NCI-H446 (cell line): ENCODE results near the gene BMI1.
"Not testable (repeated sequence)": the region's sequence is repeated elsewhere in the genome, so short reads cannot be mapped to it uniquely, and the experiment has no call there.

Source experiments
- DNase-seq, 2 experiments: peaks; one replicate each; lab custom pipeline; 2025; lab: John Stamatoyannopoulos, UW

BMI1 gene

DNA sequence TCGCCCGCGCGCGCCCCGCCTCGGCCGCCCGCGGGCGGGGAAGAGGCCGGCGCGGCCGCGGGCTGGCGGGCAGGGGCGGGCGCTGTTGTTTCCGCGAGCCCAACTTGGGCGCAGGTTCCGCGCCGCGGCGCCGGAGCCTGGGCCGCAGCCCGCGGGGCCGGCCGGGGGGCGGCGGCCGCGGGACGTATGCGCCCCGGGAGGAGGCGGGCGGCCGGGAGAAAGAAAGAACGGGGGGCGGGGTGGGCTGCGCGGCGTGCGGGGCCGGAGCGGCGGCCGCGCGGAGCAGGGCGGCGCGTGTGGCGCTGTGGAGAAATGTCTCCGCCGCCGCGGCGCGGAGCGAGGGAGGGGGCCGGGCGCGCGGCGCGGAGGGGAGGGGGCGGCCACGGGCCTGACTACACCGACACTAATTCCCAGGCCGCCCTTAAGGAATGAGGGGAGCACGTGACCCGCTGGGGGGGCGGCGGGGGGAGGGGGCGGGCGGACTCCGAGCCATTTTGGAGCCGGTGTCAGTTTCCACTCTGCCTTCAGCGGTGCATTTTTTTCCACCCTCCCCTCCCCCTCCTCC, at the start of gene BMI1:
Gene BMI1 (plus strand): TSS at position 509 of the 565 bp plus-strand sequence. CDS start 5,351 bp downstream, outside the sequence.
- DNase-seq = peak; percentile 13 to 84

DNA sequence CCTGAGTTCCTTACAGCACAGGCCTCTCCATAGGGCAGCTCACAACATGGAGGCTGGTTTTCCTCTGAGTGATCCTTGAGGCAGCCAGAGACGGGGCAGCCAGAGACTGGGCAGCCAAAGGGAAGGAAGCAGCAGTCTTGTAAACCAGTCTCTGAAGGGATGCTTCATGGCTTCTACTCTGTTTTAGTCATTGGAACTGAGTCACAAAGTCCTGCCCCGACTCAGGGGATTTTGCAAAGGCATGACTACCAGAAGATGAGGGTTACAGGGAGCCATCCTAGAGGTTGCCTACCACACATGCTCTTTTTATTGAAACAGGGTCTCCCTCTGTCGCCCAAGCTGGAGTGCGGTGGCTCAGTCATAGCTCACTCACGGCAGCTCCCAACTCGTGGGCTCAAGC, 49.1 kb upstream of the BMI1 start:
- no peak for DNase-seq

DNA sequence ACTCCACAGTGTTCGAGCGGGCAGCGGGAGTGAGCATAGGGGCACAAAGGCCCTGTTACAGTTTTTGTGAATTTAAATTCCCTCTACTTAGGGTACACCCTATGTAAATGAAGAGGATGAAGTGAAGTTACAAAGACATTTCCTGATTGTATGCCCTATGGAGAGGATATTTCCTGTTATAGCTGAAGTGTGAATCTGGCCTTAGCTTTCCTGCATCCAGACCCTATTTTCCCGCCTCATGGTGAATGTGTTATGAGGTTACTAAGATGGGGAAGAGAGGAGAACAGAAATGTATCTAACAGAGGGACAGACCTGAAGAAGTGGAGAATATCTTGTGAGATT, 42.5 kb upstream of the BMI1 start:
- DNase-seq = no peak

DNA sequence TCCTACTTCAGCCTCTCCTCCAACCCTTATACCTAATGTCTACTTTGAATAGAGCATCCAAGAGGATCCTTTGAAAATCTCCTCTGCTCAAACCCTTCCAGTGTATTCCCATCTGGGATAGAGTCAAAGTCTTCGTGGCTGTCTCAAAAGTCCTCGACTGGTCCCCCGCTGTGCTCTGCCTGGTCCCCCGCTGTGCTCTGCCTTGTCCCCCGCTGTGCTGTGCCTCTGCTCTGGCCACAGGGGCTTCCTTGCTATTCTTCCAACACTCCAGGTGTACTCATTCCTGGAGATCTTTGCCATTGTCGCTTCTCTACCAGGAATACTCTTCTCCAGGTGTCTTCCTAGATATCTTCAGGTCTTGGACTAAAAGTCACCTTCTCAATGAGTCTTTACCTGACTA, 40.8 kb upstream of the BMI1 start:
- no peak for DNase-seq

DNA sequence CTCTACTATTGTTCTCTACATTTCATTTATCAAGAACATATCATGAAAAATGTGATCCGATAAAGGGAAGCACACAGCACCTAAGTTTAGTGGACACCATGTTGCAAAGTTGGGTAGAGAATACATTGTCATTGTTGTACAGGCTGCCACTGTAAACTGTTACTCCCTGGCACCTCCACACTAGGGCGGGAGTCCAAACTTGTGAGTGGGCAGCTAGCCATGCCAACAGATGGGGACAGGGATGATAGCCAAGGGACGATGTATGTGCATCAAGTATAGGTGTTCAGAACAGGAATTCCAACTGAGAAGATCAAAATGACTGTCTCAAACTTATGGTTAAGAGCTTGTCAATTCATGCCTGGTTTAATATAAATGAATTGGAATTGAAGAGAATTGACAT, 35.8 kb upstream of the BMI1 start:
- peak; percentile 29 to 77 for DNase-seq

DNA sequence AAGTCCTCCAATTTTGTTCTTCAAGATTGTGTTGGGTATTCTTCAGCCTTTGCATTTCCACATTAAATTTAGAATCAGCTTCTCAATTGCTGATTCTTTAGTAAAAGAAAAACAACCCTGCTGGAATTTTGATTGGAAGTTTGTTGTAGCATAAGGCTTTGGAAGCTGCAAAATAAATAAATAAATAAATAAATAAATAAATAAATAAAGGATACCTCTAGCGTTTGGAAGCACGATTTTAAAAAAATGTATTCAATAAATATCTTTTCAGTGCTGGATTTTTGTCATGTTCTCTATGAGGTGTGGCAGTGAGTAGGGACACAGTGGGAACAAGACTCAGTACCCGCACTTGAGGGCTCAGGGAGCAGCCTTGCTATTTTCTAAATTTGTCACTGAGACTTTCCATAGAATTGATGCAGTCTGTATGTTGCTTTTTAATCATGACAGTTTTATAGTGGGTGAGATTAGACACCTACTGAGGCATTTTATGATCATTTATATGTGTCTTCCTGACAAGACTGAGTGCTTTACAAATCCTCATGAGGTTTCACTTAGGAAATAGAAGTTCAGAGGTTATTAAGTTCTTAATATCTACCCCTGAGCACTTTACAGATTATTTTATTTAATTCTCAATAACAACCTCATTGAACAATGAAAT, 27.0 kb upstream of the BMI1 start:
- DNase-seq = no peak

DNA sequence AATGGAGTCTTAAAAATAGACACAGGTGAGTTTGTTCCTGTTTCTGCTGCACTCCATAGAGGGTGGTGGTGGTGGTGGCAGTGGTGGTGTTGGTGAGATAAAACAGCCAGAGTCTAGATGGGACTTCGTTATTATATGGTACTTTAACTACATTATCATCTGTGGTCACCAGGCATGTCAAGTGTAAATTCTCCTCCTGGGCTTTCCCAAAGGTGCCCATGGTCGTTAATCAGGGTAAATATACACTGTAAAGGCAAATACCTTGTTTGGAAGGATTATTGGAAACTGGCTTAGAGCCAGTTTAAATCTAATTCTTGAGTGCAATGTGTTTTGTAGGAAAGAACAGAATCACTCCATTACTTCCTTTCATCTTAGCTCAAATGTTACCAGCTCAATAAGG, 26.2 kb upstream of the BMI1 start:
- no peak for DNase-seq

DNA sequence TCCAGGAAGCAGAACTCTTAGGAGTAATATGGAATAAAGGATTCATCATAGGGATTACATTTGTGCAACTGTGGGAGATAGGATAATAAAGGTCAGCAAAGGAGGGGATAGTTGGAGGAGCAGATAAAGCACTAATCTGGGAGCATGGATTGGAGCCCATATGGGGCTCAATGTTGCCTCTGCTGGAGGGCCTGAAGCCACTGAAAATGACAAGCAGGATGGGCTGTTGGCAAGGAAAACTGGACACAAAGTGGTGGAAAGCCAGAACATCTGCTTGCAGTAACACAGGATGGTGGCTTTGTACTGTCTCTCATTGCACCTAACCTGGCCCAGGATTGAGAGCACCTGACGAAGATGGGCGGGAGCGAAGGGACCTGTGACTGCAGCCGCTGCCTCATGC, 19.7 kb upstream of the BMI1 start:
- DNase-seq = no peak

DNA sequence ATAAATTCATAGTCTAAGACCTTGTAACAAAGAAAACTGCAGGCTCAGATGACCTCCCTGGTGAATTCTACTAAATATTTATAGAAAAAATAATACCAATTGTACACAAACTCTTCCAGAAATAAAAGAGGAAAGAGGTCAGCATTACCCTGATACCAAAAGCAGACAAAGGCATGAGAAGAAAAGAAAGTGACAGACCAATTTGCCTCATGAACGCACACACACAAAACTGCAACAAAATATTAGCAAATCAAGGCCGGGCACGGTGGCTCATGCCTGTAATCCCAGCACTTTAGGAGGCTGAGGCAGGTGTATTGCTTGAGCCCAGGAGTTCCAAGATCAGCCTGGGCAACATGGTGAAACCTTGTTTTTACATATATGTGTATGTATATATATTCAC, 17.4 kb upstream of the BMI1 start:
- no peak for DNase-seq

DNA sequence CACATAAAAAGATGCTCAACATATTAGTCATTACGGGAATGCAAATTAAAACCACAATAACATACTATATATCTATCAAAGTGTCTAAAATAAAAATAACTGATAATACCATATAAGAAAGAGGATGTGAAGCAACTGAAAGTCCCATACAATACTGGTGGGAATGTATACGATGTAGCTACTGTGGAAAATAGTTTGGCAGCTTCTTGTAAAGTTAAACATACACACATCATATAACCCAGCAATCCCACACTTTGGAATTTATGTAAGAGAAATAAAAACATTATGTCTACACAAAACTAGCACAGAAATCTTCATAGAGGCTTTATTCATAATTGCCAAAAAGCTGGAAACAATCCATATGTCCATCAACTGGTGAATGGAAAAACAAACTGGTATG, 15.2 kb upstream of the BMI1 start:
- DNase-seq = no peak

DNA sequence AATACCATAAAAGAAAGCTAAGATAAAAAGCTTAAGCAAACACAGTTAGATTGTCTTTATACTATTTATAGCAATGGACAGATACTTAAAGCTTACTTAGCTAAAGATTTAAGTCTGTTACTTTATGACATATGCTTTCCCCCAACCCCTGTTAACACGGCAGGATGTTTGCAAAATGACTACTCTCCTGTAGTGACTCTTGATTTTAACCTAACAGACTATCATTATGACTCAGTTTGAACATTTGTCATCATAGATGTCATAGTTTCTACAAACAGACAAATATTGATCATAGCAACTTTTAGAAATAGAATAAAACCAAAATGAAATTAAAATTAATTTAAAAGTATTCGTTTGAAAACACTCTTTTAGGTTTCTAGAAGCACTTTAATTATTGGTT, 12.5 kb upstream of the BMI1 start:
- no peak for DNase-seq

DNA sequence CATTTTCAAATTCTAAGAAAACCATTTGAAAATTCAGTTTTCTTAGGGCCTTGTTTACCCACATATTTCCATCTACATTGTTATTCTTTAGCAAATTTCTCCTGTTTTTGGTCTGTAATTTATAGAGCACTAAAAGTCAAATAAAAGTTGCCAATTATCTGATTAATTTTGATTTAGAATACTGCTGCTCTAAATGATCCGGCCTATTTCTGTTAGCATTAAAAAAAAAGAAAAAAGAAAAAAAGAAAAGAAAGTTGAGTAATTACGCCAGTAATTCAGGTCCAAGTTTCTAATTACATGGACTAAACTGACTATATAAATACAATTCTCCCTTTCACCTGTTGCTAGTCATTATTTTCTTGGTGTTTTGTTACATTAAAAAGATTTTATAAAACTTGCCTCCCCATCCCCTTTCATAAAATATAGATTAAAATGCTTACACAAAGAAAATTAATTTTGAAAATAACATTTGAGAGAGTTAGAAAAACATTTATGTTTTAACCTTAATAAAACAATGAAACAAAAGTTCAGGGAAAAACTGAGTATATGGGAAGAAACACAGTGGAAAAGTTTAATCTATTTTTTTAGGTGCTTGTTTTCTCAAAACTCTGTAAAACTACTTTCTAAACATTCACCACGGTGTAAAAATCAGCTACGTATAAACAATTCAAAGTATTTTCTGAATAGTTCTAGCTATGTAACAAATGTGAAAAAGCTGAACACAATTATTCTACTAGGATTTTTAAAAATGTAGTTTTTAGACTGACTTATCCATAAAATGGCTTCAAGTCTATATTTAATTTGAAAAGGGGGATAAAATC, 11.5 kb upstream of the BMI1 start:
- no peak for DNase-seq

DNA sequence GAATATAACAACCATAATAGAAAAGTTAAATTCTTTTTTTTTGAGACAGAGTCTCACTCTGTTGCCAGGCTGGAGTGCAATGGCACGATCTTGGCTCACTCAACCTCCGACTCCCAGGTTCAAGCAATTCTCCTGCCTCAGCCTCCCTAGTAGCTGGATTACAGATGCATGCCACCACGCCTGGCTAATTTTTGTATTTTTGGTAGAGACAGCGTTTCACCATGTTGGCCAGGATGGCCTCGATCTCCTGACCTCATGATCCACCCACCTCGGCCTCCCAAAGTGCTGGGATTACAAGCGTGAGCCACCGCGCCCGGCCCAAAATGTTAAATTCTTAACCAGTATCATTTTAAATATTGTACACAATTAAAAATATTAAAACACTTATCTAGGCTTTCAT, 10.9 kb upstream of the BMI1 start:
- DNase-seq = not testable (repeated sequence)

DNA sequence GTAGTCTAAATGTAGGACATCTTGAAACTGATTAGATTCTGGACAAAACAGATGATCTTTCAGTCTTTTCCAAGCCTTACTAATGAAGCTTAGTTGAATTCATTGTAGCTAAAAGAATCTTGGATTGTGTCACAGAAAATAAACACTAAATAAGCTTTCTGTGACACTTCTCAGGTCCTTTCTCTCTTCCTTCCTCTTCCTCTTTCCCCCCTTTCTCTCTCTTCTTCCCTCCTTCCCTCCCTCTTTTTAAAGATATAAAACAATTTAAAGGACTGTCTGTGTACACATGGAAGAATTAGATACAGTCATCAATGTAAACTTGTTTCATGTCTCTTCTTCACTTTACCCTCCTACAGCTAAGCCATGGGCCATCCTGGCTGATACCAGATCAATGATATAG, 10.0 kb upstream of the BMI1 start:
- DNase-seq = no peak

DNA sequence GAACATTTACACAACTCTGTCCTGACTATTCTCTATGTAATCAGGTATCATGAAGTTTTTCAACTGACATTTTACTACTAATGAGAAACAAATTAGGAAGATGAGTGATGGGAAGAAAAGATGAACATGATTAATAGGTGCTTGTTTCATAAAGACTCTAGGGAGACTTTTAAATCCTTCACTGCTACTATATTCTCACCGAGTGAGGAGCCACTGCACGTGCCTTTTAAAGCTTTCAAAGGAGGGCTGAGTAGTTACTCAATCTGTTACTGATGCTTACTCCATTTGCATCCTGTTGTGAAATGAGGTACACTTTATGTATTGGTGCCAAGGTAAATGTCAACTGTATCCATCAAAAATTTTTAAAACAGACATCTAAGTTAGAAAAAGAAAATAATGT, 6.0 kb upstream of the BMI1 start:
- no peak for DNase-seq

DNA sequence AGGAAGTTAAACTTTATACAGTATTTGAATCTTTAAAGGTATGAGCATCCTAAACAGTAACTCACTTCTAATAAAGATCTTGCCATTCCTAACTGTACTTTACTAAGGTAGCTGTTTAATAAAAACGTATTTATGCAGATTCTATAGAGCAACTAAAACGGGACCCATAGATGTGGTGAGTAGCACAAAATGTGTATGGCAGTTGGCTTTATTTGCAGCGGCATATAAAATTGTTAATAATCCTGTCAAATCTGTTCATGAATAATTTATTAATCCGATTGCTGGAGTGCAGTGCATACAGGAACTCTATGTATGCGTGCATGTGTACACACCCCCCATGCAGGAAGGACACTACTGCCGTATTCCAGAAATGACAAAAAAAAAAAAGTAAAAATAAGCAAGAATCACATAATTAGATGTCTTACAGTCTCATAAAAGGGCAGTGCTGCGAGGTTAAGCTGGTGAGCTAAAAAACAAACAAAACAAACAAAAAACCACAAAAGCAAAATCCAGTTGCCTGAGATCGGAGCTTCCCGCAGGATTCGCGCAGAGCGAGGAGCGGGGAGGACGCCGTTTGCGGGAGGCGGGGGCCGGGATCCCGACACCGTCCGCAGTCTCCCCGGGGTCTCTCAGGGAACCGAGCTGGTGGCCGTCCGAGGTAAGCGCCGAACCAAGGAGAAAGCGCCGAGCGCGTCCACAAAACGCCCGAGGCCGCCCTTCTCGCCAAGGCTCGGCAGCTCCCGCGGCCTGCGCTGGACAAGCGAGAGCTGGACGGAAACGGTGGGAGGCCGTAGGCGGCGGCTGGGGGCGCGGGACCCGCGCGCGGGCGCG, 5.2 kb upstream of the BMI1 start:
- DNase-seq = peak in 1 of 2 experiments; percentile 57

DNA sequence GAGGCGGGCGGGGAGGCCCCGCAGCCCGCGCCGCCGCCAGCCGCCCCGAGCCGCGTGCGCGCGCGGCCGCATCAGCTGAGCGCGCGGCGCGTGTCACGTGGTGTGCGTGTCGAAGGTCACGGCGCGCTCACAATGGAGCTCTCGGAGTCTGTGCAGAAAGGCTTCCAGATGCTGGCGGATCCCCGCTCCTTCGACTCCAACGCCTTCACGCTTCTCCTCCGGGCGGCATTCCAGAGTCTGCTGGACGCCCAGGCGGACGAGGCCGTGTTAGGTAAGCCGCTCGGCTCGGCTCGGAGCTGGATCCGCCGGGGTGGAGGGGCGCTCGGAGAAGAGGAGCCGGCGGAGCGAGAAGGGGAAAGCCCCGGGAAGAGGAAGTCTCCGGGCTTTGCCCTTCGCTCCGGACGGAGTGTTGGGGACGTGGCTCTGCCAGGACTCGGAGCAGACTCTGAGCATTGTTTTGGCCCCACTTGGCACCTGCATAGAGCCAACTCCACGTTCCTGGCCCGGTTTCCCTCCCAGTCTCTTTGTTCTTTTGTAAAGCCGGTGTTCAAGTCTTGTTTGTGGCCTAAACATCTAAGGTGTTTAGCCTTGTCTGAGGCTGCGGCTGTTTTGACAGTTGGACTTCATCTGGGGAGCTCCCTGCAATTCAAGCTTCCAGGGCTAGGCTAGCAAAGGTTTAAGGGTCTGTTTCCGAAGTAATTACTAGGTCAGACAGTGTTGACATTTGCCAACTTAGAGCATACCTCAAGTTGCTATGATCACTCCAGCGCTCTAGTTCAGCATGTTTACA, 4.4 kb upstream of the BMI1 start, which contains the start of gene COMMD3:
Gene COMMD3 (plus strand): TSS at position 103 of the 790 bp plus-strand sequence. CDS start 30 bp downstream, at position 133.
- DNase-seq = peak; percentile 29 to 91

DNA sequence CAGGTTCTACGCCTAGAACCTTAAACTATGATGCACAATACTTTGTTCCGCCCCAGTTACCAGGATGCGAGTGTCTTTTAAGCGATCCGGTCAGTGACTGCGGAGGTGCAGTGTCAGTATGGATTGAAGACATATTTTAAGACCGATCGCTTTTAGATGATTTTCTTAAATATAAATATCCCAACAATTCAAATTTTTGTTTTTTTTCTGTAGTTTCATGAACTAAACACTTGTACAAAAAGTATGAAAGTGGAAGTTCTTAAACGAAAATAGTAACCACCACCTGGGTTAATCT, 3.9 kb upstream of the BMI1 start:
- DNase-seq = no peak

DNA sequence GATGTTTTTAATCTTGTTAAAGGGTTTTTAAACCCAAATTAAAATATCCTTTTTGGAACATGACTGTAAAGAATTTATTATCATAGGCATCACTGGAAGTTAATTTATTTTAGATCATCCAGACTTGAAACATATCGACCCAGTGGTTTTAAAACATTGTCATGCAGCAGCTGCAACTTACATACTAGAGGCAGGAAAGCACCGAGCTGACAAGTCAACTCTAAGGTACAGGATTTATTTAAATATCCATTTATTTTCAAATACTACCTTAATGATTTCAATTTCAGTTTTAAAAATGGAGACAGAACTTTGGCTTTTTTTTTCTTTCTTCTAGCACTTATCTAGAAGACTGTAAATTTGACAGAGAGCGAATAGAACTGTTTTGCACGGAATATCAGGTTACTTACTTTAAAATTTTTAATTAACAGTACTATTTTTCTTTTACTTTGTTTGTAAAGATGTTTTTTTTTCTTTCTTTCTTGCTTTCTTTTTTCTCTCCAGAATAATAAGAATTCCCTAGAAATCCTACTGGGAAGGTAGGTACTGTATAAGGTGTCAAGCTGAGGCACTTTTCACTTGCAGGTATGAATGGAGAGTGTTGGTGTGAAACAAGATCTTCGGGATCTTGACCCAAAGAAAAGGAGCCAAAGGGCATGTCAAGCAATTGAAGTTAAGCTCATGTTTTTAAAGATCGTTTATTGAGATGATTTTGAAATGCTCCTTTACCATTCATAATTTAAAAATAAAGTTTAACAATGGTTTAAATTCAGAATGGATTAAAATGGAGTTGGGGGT, 2.9 kb upstream of the BMI1 start:
- no peak for DNase-seq

DNA sequence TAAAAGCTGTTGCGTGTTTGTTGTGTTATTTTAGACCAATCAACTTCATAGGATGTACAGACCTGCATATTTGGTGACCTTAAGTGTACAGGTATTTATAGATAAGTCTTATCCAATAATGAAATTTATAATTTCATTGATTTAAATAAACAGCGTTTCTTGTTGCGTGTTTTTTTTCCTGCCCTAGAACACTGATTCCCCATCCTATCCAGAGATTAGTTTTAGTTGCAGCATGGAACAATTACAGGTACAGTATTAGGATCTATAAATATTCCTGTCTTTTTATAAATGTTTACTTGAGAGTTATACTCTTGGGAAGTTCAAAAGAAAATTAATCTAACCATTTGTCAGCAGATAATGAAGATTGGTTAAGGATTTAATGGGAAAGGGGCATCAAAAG, 2.1 kb upstream of the BMI1 start:
- DNase-seq = no peak

DNA sequence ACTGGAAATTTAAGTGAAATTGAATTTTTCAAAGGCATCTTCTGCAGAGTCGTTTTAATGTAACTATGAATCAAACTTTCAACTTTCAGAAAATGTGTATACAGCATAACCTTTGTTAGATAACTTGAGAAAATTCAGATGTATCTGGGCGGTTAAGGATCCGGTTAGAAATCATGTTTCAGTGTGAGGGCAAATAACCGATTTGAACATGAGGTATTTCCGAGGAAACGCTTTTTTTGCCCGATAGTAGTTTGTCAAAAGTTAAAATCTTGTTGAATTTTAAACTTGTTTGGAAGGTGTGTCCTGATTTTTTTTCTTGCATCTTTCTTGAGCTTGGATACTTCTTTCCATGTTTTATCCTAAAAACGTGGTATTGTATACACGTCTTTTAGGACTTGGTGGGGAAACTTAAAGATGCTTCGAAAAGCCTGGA, 1.3 kb upstream of the BMI1 start:
- DNase-seq = no peak
